PC-9 (cell line): ENCODE results near the gene PERCC1. TPM values are rescaled to one million over a fixed set of nuclear protein-coding genes. Genes with fewer than 3 reads are reported as not detected.

Experiments used
- Bru-seq: library from RNA; stranded (reverse); fragments of 400-500 nt; gene quantifications from one replicate; lab custom pipeline; 2021; lab: Mats Ljungman, UMichigan
- BruChase-seq, 2 experiments: library from RNA; stranded (reverse); fragments of 400-500 nt; gene quantifications; one replicate each; lab custom pipeline; 2021; lab: Mats Ljungman, UMichigan
- BruUV-seq: library from RNA; stranded (reverse); fragments of 400-500 nt; replicated peaks from 2 replicates; lab custom pipeline; 2021; lab: Mats Ljungman, UMichigan
- CTCF ChIA-PET: fragments of 300-600 bp; sonication (Branson Sonifier 250); formaldehyde crosslinking; loops from one replicate; lab custom pipeline; 2022; ENCODE audit warnings: antibody characterized with exemption; lab: Charles Lee
- POLR2A ChIA-PET: fragments of 300-600 bp; sonication (Branson Sonifier 250); formaldehyde crosslinking; loops from one replicate; lab custom pipeline; 2022; ENCODE audit warnings: antibody characterized with exemption; ENCODE audit not compliant: unreplicated experiment; lab: Charles Lee
- DNase-seq, 2 experiments: peaks; one replicate each; pipeline versions ENCODE4 v3.0.0 to v3.0.0-alpha.2; 2015 to 2022; ENCODE audit warnings: mixed read lengths in 1 of 2
- H2AFZ ChIP-seq: fragments of 200-600 bp; sonication (generic); 2 replicates; pipeline ENCODE4 v1.8.1; 2017; ENCODE audit warnings: antibody characterized with exemption
- H3F3A ChIP-seq: fragments of 200-600 bp; sonication (generic); 2 replicates; pipeline ENCODE4 v1.8.1; 2017; ENCODE audit warnings: antibody characterized with exemption, mild to moderate bottlenecking, low read depth; ENCODE audit not compliant: insufficient read depth
- H3K27ac ChIP-seq: fragments of 200-600 bp; sonication (generic); 2 replicates; pipeline ENCODE4 v1.6.1; 2016; ENCODE audit warnings: mixed run types
- H3K27me3 ChIP-seq: fragments of 200-600 bp; sonication (generic); 2 replicates; pipeline ENCODE4 v1.6.1; 2016; ENCODE audit warnings: low read depth, mixed run types; ENCODE audit not compliant: insufficient read depth
- H3K36me3 ChIP-seq: fragments of 200-600 bp; sonication (generic); 2 replicates; pipeline ENCODE4 v1.6.1; 2016; ENCODE audit warnings: low read depth, mixed run types
- H3K4me1 ChIP-seq: fragments of 200-600 bp; sonication (generic); replicated peaks from 2 replicates; pipeline ENCODE4 v1.6.1; 2016; ENCODE audit warnings: mixed run types; ENCODE audit not compliant: insufficient read depth
- H3K4me2 ChIP-seq: fragments of 200-600 bp; sonication (generic); 2 replicates; pipeline ENCODE4 v1.6.1; 2017; ENCODE audit warnings: mixed run types
- H3K4me3 ChIP-seq: fragments of 200-600 bp; sonication (generic); 2 replicates; pipeline ENCODE4 v1.6.1; 2016; ENCODE audit warnings: mixed run types
- H3K79me2 ChIP-seq: fragments of 200-600 bp; sonication (generic); 2 replicates; pipeline ENCODE4 v1.6.1; 2017; ENCODE audit warnings: low read depth, mixed run types
- H3K9me2 ChIP-seq: fragments of 200-600 bp; sonication (generic); 2 replicates; pipeline ENCODE4 v1.8.1; 2017; ENCODE audit warnings: mild to moderate bottlenecking; ENCODE audit not compliant: insufficient read depth
- H3K9me3 ChIP-seq: fragments of 200-600 bp; sonication (generic); 2 replicates; pipeline ENCODE4 v1.8.1; 2016; ENCODE audit warnings: low read depth; ENCODE audit not compliant: insufficient read depth
- H4K20me1 ChIP-seq: fragments of 200-600 bp; sonication (generic); 2 replicates; pipeline ENCODE4 v1.8.1; 2017; ENCODE audit not compliant: insufficient read depth
- EZH2 ChIP-seq: fragments of 200-600 bp; sonication (generic); IDR thresholded peaks from 2 replicates; pipeline ENCODE4 v1.8.0; 2017; ENCODE audit warnings: antibody characterized with exemption, low read depth
- intact Hi-C: fragments of 100-400 bp; cut with micrococcal nuclease; formaldehyde crosslinking; loops from one replicate; pipeline ENCODE4 v1.10.0; 2022; ENCODE audit not compliant: unreplicated experiment
- long read RNA-seq: library from polyadenylated mRNA; stranded (forward); transcript quantifications from one replicate; pipeline ENCODE4 v2.0.0, GENCODE V29; 2022
- total RNA-seq: library from RNA; stranded (reverse); gene quantifications from 2 replicates; pipeline ENCODE4 v1.2.3, GENCODE V29; 2021
- TF ChIP-seq, protein P1 (sequence below): fragments of 200-600 bp; sonication (generic); conservative IDR thresholded peaks from 2 replicates; pipeline ENCODE4 v1.6.1; 2017; ENCODE audit warnings: mixed run types, antibody characterized with exemption, mild to moderate bottlenecking, moderate library complexity

PERCC1 gene
- total RNA-seq (not detected in 2 replicates), Bru-seq, nascent RNA (not detected), BruChase-seq, experiment 1, labeled RNA remaining after a 2-hour chase (percentile 14 among the genes with signal in this experiment), BruChase-seq, experiment 2, labeled RNA remaining after a 6-hour chase (percentile 15 among the genes with signal in this experiment)
- long read RNA-seq = 0 reads

DNA sequence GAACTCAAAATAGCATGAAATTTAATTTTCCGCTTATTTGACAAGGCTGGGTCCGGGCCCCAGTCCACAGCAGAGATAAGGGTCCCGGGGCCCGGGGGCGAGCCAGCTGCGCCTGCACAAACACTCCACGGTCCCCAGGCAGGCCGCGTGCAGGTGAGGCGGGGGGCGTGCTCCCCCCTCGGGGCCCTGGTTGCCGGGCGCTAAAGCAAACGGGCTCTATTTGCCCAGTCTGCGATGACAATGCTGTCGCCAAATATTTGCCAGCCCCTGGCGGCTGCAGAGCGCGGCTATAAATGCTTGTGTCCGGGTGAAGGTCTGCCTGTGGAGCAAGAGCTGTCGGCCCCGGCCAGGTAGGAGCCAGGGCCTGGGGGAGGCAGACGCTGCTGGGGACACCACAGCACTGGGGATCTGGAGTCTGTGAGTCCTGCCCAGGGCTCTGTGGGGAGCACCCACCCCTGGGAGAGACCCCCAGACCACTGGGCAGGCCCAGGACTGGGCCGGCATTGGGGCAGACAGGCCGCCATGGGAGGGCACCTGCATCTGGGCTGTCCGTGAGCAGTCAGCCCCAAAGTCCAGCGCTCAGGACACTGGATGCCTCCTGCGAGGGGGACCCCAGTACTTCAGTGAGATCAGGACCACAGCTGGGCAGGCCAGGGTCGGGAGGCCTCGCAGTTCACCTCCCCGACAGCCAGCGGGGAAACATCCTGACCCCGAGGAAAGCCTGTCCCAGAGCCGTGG is at the start of gene PERCC1:
TSS of gene PERCC1 (plus strand) at position 320 of the 738 bp plus-strand sequence. CDS start 1,516 bp downstream, outside the sequence.
- Histone ChIP-seq H3K27ac (no peak within 1 kb of the TSS), H3K9me3 (no peaks in the 10 kb centered on the region), H3K79me2 (no peaks in the 10 kb centered on the region), H3K36me3 (no peaks in the 10 kb centered on the region), H3K4me3 (no peak within 1 kb of the TSS), H3F3A (no peaks in the 10 kb centered on the region), H3K4me1 (no peaks in the 10 kb centered on the region), H3K27me3 (0 out of 2 replicates have a peak, but pooled peaks cover 5% of the 10 kb centered on the region), H2AFZ (no peak within 1 kb of the TSS), H3K4me2 (no peak within 1 kb of the TSS), H3K9me2 (no peaks in the 10 kb centered on the region), H4K20me1 (no peaks in the 10 kb centered on the region)
- BruUV-seq = no TSS peak
- intact Hi-C loops = no loop called here
- no peak for DNase-seq
- ChIA-PET CTCF (no interaction called here), POLR2A (no interaction called here)
- no peak for TF ChIP-seq EZH2
- TF ChIP-seq, protein P1, sequence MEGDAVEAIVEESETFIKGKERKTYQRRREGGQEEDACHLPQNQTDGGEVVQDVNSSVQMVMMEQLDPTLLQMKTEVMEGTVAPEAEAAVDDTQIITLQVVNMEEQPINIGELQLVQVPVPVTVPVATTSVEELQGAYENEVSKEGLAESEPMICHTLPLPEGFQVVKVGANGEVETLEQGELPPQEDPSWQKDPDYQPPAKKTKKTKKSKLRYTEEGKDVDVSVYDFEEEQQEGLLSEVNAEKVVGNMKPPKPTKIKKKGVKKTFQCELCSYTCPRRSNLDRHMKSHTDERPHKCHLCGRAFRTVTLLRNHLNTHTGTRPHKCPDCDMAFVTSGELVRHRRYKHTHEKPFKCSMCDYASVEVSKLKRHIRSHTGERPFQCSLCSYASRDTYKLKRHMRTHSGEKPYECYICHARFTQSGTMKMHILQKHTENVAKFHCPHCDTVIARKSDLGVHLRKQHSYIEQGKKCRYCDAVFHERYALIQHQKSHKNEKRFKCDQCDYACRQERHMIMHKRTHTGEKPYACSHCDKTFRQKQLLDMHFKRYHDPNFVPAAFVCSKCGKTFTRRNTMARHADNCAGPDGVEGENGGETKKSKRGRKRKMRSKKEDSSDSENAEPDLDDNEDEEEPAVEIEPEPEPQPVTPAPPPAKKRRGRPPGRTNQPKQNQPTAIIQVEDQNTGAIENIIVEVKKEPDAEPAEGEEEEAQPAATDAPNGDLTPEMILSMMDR = no peak

DNA sequence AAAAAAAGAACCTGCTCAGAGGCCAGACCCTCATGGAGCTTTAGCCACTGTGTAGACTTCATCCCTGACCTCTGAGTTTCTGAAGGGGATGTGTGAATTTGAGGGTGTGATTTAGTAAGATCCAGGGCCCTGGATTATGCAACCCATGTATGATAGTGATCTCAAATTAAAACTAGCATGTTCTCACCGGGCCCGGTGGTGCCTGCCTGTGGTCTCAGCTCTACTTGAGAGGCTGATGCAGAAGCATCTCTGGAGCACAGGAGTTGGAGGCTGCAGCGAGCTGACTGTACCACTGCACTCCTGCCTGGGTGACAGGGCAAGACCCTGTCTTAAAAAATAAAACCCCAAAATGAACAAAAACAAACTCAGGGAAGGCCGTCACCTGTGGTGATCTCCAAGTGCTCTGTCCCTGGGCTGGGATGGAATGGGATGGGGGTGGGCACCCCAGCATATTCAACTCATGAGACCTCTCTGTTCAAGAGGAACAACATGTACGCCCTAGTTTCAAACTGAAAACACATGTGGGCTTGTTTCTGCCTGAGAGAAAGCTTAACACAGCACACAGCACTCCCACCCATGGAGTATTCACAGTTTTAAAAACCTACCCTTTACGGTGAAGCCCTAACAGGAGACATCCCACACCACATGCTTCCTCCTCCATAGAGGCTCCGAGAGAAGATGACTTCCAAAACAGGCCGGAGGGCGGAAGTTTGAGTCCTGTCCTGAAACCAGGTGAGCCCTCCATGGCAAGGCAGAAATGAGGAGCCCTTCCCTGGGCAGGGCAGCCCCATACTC is 49.1 kb upstream of the PERCC1 start:
- POLR2A ChIA-PET = interaction anchor here (0.5 kb wide), 1 partner anchor 8 kb away, joined by 4 read pairs; no protein-coding TSS in a partner anchor
- DNase-seq = no peak
- Histone ChIP-seq H3K27me3 (no peaks in the 10 kb centered on the region), H3K79me2 (peaks cover 23% of the 10 kb centered on the region), H3K4me3 (no peak overlapping the region), H3K36me3 (no peaks in the 10 kb centered on the region), H2AFZ (no peak overlapping the region), H3K9me2 (no peaks in the 10 kb centered on the region), H3F3A (peaks cover 17% of the 10 kb centered on the region), H3K4me2 (no peak overlapping the region), H3K27ac (no peak overlapping the region), H3K4me1 (peaks cover 21% of the 10 kb centered on the region), H4K20me1 (peaks cover 16% of the 10 kb centered on the region; the same call in 1 of the 2 replicates), H3K9me3 (no peaks in the 10 kb centered on the region)
- no peak for TF ChIP-seq EZH2
- TF ChIP-seq, protein P1 = no peak
- BruUV-seq = no TSS peak
- CTCF ChIA-PET = interaction anchor here (0.6 kb wide), 1 partner anchor 38 kb away, joined by 7 read pairs; no protein-coding TSS in a partner anchor
- intact Hi-C loops = no loop called here

DNA sequence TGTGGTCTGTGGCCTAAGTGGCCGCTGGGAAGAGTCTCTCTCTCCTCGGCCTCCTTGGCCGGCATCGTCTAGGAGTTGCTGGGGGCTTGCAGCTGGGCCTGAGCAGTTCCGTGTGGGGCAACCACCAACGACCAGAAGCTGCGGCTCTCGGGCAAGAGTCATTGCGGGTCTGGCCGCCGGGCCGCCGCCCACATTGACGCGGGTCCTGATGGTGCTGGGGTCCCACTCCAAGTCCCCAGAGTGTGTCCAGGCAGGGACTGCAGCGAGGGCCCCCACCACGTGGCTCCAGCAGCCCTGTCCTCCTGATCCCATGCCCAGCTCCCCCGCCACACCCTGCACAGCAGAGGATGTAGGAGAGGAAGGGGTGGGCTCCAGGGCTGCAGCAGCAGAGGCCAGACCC is 47.3 kb upstream of the PERCC1 start:
- BruUV-seq = no TSS peak
- POLR2A ChIA-PET = no interaction called here
- CTCF ChIA-PET = no interaction called here
- peaks cover 17% of the 10 kb centered on the region for H3F3A ChIP-seq
- TF ChIP-seq, protein P1 = no peak
- no peak for TF ChIP-seq EZH2
- H3K9me3 ChIP-seq = no peaks in the 10 kb centered on the region
- H4K20me1 ChIP-seq = 0 out of 2 replicates have a peak, but pooled peaks cover under 1% of the 10 kb centered on the region
- H3K9me2 ChIP-seq = no peaks in the 10 kb centered on the region
- H3K79me2 ChIP-seq = peaks cover 6% of the 10 kb centered on the region
- H2AFZ ChIP-seq = no peak overlapping the region
- H3K27me3 ChIP-seq = no peaks in the 10 kb centered on the region
- no peak overlapping the region for H3K27ac ChIP-seq
- no peaks in the 10 kb centered on the region for H3K36me3 ChIP-seq
- H3K4me3 ChIP-seq = no peak overlapping the region
- no peak for DNase-seq
- intact Hi-C loops = no loop called here
- 0 out of 2 replicates have a peak, but pooled peaks cover 6% of the 10 kb centered on the region for H3K4me1 ChIP-seq
- no peak overlapping the region for H3K4me2 ChIP-seq
